DMS 273 (cell line): ENCODE measurements around the gene DCLK2.
"Not testable (repeated sequence)": the region's sequence is repeated elsewhere in the genome, so short reads cannot be mapped to it uniquely, and the experiment has no call there.

ENCODE experiments used
- DNase-seq: peaks from one replicate; lab custom pipeline; 2025; ENCODE audit not compliant: unreplicated experiment; lab: John Stamatoyannopoulos, UW

The DCLK2 gene

GRCh38 chr4:150197256-150197655 lies 119.0 kb downstream of the DCLK2 start:
- DNase-seq: not testable (repeated sequence)

DNA sequence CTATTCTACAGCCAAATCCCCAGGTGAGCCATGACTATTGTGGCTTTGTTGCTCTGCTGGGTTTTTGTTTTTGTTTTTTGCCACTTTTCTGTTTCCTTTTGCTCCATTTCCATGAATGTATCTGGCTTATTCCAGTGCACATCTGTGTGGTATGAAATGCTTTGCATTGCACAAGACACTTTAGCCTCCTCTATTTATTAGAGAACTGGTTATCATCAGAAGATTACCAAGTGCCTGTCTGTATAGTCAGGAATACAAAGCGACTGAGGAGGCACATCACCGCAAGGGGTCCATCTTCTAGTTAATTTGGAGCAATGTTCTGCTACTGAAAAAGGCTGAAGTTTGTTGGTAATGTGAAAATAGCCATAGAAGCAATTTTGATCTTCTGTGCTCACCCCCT lies 120.8 kb downstream of the DCLK2 start:
- DNase-seq: no peak

DNA sequence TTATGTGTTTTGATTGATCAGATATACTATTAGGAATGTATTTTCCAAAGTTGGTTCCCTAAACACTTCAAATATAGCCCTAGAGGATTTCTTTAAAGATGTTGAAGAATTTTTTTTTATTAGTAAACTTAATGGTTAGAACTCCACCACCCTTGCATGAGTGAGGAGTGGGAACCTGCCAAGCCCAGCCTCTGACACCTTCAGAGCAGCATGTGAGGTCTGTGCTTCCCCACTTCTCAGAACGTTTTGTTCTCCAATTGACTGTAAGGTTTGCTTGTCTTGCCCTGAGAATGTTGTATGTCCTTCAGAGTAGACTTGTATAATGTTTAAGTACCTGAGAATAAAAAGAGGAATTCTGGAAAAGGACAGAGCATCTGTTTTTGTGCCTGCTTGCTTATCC lies 126.8 kb downstream of the DCLK2 start:
- DNase-seq: no peak

- DNase-seq: no peak
Measured at GRCh38 chr4:150206265-150206664, 128.0 kb downstream of the DCLK2 start.

DNA sequence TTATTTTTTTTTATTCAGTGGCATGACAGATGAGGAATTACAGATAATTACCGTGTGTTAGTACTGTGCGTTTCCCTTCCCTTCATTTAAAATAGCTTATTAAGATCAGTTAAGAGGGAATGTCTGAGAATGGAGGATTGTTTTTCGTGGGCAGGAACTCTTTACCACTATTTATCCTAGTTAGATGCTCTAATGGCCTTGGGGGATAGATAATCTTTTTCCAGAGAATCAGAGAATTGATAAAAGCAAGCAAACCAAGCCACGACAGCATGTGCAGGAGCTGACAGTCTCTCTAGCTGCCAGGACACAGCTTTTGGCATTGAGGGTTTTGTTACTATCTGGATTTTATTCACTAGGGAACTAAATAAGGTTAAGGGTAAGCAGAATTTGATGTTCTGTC lies 128.7 kb downstream of the DCLK2 start:
- DNase-seq: no peak

- DNase-seq: no peak
Measured at GRCh38 chr4:150207871-150208270, 129.6 kb downstream of the DCLK2 start.

GRCh38 chr4:150209140-150209829 lies 131.0 kb downstream of the DCLK2 start:
- peak; percentile 62 for DNase-seq

DNA sequence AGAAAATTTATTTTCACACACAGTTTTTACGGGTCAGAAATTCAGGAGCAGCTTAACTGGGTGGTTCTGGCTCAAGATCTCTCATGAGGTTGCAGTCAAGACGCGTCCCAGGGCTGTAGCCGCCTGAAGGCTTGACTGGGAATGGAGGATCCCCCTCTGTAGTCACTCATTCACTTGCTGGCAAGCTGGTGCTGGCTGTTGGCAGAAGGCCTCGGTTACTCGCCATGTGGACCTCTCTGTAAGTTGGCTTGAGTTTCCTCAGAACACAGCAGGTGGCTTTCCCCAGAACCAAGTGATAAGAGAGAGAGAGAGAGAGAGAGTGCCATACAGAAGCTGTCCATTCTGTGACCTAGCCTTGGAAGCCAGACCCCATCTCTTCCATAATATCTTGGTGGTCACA lies 132.8 kb downstream of the DCLK2 start:
- DNase-seq: peak; percentile 81

GRCh38 chr4:150211799-150212445 lies 133.7 kb downstream of the DCLK2 start:
- DNase-seq: no peak

DNA sequence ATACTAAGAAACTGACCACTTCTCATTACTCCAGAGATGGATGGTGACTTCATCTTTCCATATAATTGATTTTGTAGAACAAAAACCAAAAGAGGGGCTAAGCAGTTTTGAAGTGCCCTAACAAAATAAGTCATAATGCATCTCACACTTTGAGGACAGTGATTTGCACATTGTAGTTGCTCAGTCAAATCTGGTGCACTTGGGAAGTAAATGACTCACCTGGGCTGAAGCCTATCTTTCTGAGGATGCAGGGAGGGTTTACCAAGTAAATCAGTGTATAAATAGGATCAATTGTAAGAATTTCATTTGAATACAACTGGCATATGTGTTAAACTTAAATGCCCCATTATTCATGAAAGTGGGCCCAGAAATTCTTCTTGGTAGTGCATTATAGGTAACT lies 134.2 kb downstream of the DCLK2 start:
- no peak for DNase-seq

GRCh38 chr4:150212927-150213326 lies 134.7 kb downstream of the DCLK2 start:
- DNase-seq: no peak

- DNase-seq: no peak
Measured at GRCh38 chr4:150215601-150216000, 137.4 kb downstream of the DCLK2 start.

GRCh38 chr4:150216726-150217125 lies 138.5 kb downstream of the DCLK2 start:
- no peak for DNase-seq

GRCh38 chr4:150217192-150217591 lies 138.9 kb downstream of the DCLK2 start:
- peak; percentile 6 for DNase-seq

DNA sequence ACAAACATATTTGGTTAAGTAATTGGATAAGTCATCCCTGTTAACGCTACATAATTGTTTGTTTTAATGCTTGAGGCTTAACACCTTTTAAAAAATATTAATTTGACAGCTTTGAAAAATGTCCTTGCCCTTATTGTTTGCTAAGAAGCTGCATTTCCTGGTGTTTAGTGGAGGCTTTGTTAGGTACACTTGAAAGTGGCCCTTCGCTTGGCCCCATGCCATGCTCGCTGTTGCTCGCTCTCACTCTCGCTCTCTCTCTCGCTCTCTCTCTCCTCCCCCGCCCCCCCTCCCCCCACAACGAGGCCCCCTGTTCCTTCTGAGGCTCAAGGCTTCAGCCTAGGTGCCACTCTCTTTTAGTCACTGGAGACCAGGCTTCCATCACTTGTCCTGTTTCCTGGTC lies 139.6 kb downstream of the DCLK2 start:
- no peak for DNase-seq

GRCh38 chr4:150218447-150218846 lies 140.2 kb downstream of the DCLK2 start:
- no peak for DNase-seq

DNA sequence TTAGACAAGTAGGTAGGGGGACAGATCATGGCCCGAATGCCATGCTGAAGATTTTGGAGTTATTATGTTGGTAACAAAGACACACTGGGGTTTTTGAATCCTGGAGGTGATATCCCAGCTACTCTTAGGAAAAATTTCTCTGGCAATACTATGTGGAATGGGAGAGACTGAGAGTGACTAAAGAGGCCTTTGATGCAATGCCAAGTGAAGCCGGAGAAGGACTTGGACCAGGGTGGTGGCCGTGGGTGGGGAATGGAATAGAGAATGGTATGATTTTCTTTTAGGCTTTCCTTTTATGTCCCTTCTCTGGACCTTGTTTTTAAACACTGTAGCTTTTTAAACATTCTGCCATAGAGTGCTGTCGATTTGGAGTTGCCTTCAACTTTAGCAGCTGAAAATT lies 141.6 kb downstream of the DCLK2 start:
- no peak for DNase-seq

GRCh38 chr4:150224896-150225591 lies 146.8 kb downstream of the DCLK2 start:
- no peak for DNase-seq

GRCh38 chr4:150229520-150229919 lies 151.3 kb downstream of the DCLK2 start:
- peak; percentile 38 for DNase-seq

- peak; percentile 38 for DNase-seq
Measured at GRCh38 chr4:150230561-150230960, 152.3 kb downstream of the DCLK2 start.

DNA sequence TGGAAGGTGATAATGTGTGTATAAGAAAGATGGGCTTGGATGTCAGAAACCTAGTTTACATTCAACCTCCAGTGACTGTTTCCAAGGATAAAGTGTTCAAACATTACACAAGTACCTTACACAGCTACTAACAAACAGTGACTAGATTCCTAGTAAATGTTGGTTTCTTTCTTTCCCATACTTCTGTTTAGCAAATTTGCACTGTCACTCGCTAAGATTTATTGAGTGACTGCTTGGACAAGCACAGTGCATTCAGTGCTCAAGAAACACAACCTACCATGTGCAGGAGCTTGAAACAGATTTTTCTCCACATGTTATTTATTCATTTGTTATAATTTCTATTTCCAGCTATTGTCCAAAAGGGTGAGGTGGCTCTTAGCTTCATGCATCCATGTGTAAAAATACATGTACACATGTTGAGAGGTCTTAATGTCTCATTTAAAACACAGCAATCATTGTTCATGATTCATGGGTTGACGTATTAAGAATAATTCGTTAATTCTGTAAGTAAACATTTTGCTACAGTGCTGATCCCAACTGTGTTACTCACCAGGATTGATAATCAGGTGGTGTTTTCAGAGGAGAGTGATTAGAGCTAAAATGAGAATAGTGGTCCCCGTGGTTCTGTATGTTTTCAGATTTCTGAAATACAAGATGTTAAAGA lies 153.0 kb downstream of the DCLK2 start:
- no peak for DNase-seq

DNA sequence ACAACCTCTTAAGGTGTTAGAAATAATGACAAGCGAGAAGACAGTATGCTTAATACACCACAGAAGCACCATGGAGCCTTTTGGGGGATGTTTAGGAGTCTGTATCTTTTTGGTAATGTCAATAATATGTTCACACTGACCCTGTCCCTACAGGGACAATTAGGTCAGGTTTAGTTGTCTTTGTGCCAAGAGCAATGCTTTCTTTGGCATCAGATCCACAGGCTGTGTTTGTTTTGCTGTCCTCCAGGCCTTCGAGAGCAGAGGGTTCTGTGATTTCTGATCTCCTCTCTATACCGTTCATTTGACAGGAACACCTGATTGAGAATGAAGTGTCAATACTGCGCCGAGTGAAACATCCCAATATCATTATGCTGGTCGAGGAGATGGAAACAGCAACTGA lies 153.8 kb downstream of the DCLK2 start:
- no peak for DNase-seq
